A549 (cell line): ENCODE results near the gene MON2. TPM values are rescaled to one million over a fixed set of nuclear protein-coding genes. Genes with fewer than 3 reads are reported as not detected.

Experiments
- ATAC-seq, 2 experiments: fragments of 200-7000 bp in 1 of 2; fragments of >200 bp in 1 of 2; cut with Nextera tagmentation in 1 of 2; cut with Tn5 transposase in 1 of 2; 3 replicates each; pipeline versions ENCODE4 v1.8.0 to v1.9.1; 2018 to 2020; ENCODE audit warnings: mild to moderate bottlenecking in 1 of 2, moderate library complexity in 1 of 2
- CTCF ChIA-PET: fragments of 300-600 bp; sonication (Branson Sonifier 250); formaldehyde crosslinking; extraction: SDS; loops from one replicate; lab custom pipeline; 2021; ENCODE audit warnings: antibody characterized with exemption, inconsistent platforms; lab: Yijun Ruan, JAX
- POLR2A ChIA-PET: fragments of 350-600 bp; formaldehyde crosslinking; extraction: SDS; loops from one replicate; lab custom pipeline; 2021; ENCODE audit warnings: antibody characterized with exemption, inconsistent platforms; lab: Yijun Ruan, JAX
- DNase-seq, 2 experiments: peaks; one replicate each; pipeline versions ENCODE4 v3.0.0 to v3.0.0-alpha.2; 2011 to 2016; ENCODE audit warnings: low read depth in 1 of 2, low spot score in 1 of 2
- FAIRE-seq: peaks from 2 replicates; lab custom pipeline; 2011; peaks lifted over from hg19 to GRCh38; lab: Jason Lieb, UNC
- H3K27ac ChIP-seq, 2 experiments: fragments of >200 bp; sonication (Bioruptor Twin); formaldehyde crosslinking; 3 replicates each; pipeline ENCODE4 v1.5.1; 2016 to 2017
- H3K4me1 ChIP-seq: fragments of >200 bp; sonication (Bioruptor Twin); formaldehyde crosslinking; 3 replicates; pipeline ENCODE4 v1.6.1; 2016
- H3K4me2 ChIP-seq: fragments of >200 bp; sonication (Bioruptor Twin); formaldehyde crosslinking; 3 replicates; pipeline ENCODE4 v1.6.1; 2016
- H3K4me3 ChIP-seq: fragments of >200 bp; sonication (Bioruptor Twin); formaldehyde crosslinking; 3 replicates; pipeline ENCODE4 v1.5.1; 2016
- H3K9me3 ChIP-seq: fragments of >200 bp; sonication (Bioruptor Twin); formaldehyde crosslinking; 3 replicates; pipeline ENCODE4 v1.6.1; 2016
- BCL3 ChIP-seq: fragments of >200 bp; sonication (Bioruptor Twin); formaldehyde crosslinking; IDR thresholded peaks from 3 replicates; pipeline ENCODE4 v1.6.1; 2016
- CTCF ChIP-seq: fragments of >200 bp; sonication (Bioruptor Twin); formaldehyde crosslinking; IDR thresholded peaks from 3 replicates; pipeline ENCODE4 v1.5.1; 2016
- E2F6 ChIP-seq: IDR thresholded peaks from 2 replicates; pipeline ENCODE4 v1.6.1; 2012; ENCODE audit warnings: low read depth, borderline replicate concordance
- EHMT2 ChIP-seq: fragments of 200-600 bp; sonication (generic); IDR thresholded peaks from 2 replicates; pipeline ENCODE4 v1.6.1; 2016; ENCODE audit warnings: antibody characterized with exemption, low read depth, mild to moderate bottlenecking, moderate library complexity
- ELK1 ChIP-seq: fragments of 150-350 bp; IDR thresholded peaks from 2 replicates; pipeline ENCODE4 v1.6.1; 2014; ENCODE audit warnings: low read depth, mild to moderate bottlenecking, low read length
- FOSL2 ChIP-seq, 2 experiments: fragments of 450-650 bp in 1 of 2; fragments of >200 bp in 1 of 2; sonication (Bioruptor Twin) in 1 of 2; formaldehyde crosslinking; IDR thresholded peaks; 2 replicates each; pipeline versions ENCODE4 v1.5.0 to v1.6.1; 2016 to 2020; ENCODE audit warnings: mild to moderate bottlenecking in 1 of 2, moderate library complexity in 1 of 2
- FOXS1 ChIP-seq: fragments of 250-450 bp; sonication (Bioruptor Pico); IDR thresholded peaks from 2 replicates; pipeline ENCODE4 v1.5.0; 2020; ENCODE audit warnings: mild to moderate bottlenecking, moderate library complexity
- HOXB13 ChIP-seq: fragments of 250-450 bp; sonication (Bioruptor Pico); IDR thresholded peaks from 2 replicates; pipeline ENCODE4 v1.5.0; 2020; ENCODE audit warnings: low read depth, mild to moderate bottlenecking, moderate library complexity
- HOXB5 ChIP-seq: fragments of 250-450 bp; sonication (Bioruptor Pico); IDR thresholded peaks from 2 replicates; pipeline ENCODE4 v1.5.0; 2020; ENCODE audit warnings: mild to moderate bottlenecking, moderate library complexity
- MAFK ChIP-seq: fragments of 450-650 bp; IDR thresholded peaks from 2 replicates; pipeline ENCODE4 v1.6.1; 2014; ENCODE audit not compliant: partially characterized antibody
- MAX ChIP-seq: IDR thresholded peaks from 2 replicates; pipeline ENCODE4 v1.6.1; 2012
- MAZ ChIP-seq: fragments of 150-350 bp; IDR thresholded peaks from 2 replicates; pipeline ENCODE4 v1.6.1; 2014; ENCODE audit warnings: antibody characterized with exemption, low read depth, low read length, borderline replicate concordance
- NFE2L2 ChIP-seq: fragments of 150-350 bp; conservative IDR thresholded peaks from 2 replicates; pipeline ENCODE4 v1.6.1; 2014; ENCODE audit warnings: low read length
- NPAS2 ChIP-seq: fragments of 250-450 bp; sonication (Bioruptor Pico); IDR thresholded peaks from 2 replicates; pipeline ENCODE4 v1.8.0; 2022; ENCODE audit warnings: mild to moderate bottlenecking, moderate library complexity, borderline replicate concordance
- RFX5 ChIP-seq: fragments of 450-650 bp; IDR thresholded peaks from 2 replicates; pipeline ENCODE4 v1.7.1; 2014; ENCODE audit warnings: antibody characterized with exemption, mild to moderate bottlenecking, moderate library complexity
- SREBF2 ChIP-seq: fragments of 450-650 bp; IDR thresholded peaks from 2 replicates; pipeline ENCODE4 v1.6.1; 2014; ENCODE audit warnings: mild to moderate bottlenecking, moderate library complexity
- ZC3H11A ChIP-seq: fragments of 450-650 bp; IDR thresholded peaks from 2 replicates; pipeline ENCODE4 v1.6.1; 2014; ENCODE audit warnings: antibody characterized with exemption, mild to moderate bottlenecking
- WGBS: methylation state at CpG from one replicate; pipeline ENCODE4 v1.1.6; 2017; ENCODE audit errors: missing lambda C conversion rate; 5-methylcytosine and 5-hydroxymethylcytosine counted together
- polyA plus RNA-seq, 4 experiments: library from polyadenylated mRNA; depleted of rRNA in 3 of 4; stranded (reverse); fragments of >200 nt; fragmentation: RNase III in 1 of 4; extraction: RNeasy Plus Mini Kit Qiagen cat#74134 plus additional on column Dnase treatment in 1 of 4; gene quantifications; 2 replicates in 3 of 4; 3 replicates in 1 of 4; pipeline ENCODE4 v1.2.3, GENCODE V29; 2011 to 2017

MON2 gene
- polyA plus RNA-seq, 2 of the 4 experiments (the other 2 are of a cell fraction) = 17.1 to 27.7 TPM

GRCh38 chr12:62540354-62540753 is 73.7 kb downstream of the MON2 start:
- peaks cover 6% of the 10 kb centered on the region; the same call in 2 of the 3 replicates for H3K4me1 ChIP-seq
- H3K4me2 ChIP-seq = no peak overlapping the region
- POLR2A ChIA-PET = no interaction called here
- no peaks in the 10 kb centered on the region for H3K9me3 ChIP-seq
- DNase-seq (no peak), FAIRE-seq (no peak), ATAC-seq (no peak)
- 86% methylated on average over 2 of the region's 2 CpGs for WGBS
- CTCF ChIA-PET = no interaction called here
- H3K27ac ChIP-seq = no peak overlapping the region
- H3K4me3 ChIP-seq = no peak overlapping the region
- TF ChIP-seq HOXB5 (CRISPR knock-in tag) = no peak
- TF ChIP-seq NFE2L2 = no peak
- peak; percentile 63 for TF ChIP-seq MAFK

- no peak for FAIRE-seq
- 90% methylated on average over 1 of the region's 1 CpG for WGBS
- Histone ChIP-seq H3K4me1 (no peaks in the 10 kb centered on the region), H3K9me3 (no peaks in the 10 kb centered on the region), H3K27ac (no peak overlapping the region), H3K4me3 (no peak overlapping the region), H3K4me2 (no peak overlapping the region)
- ATAC-seq = no peak
- no peak for DNase-seq
- CTCF ChIA-PET = interaction anchor here (0.8 to 3.1 kb wide), 4 partner anchors 105 to 257 kb away, joined by 3 to 9 read pairs (median 4); no protein-coding TSS in a partner anchor
- POLR2A ChIA-PET = no interaction called here
- TF ChIP-seq MAZ (no peak), CTCF (no peak), NPAS2 (CRISPR knock-in tag) (no peak), SREBF2 (no peak), ZC3H11A (no peak), ELK1 (no peak), RFX5 (no peak), MAFK (no peak), MAX (no peak), FOXS1 (CRISPR knock-in tag) (no peak), EHMT2 (no peak), FOSL2 (IDR thresholded peaks at IDR 0.05) (no peak), FOSL2 (CRISPR knock-in tag; IDR thresholded peaks at IDR 0.05) (no peak), HOXB13 (CRISPR knock-in tag) (no peak), BCL3 (no peak)
These were observed 76.2 kb downstream of the MON2 start for GRCh38 chr12:62542814-62543213.

- DNase-seq = no peak
These were observed 76.7 kb downstream of the MON2 start for GRCh38 chr12:62543324-62543723.

More at GRCh38 chr12:62543324-62543723, 76.7 kb downstream of the MON2 start:
- CTCF ChIA-PET = interaction anchor here (0.8 to 3.1 kb wide), 4 partner anchors 105 to 257 kb away, joined by 3 to 9 read pairs (median 4); no protein-coding TSS in a partner anchor
- H3K9me3 ChIP-seq = no peaks in the 10 kb centered on the region
- H3K4me3 ChIP-seq = no peak overlapping the region
- POLR2A ChIA-PET = no interaction called here
- no peak overlapping the region for H3K4me2 ChIP-seq
- H3K27ac ChIP-seq = no peak overlapping the region
- 96% methylated on average over 5 of the region's 5 CpGs for WGBS
- ATAC-seq = no peak
- no peak for FAIRE-seq
- no peaks in the 10 kb centered on the region for H3K4me1 ChIP-seq
- TF ChIP-seq ZC3H11A = no peak
- no peak for TF ChIP-seq E2F6
- TF ChIP-seq, all 56 proteins: peak for 0
